GM21529 (cell line): ENCODE results near the gene ZMYM4.
A peak's percentile ranks its signal among the peaks of the same experiment; 100 is the strongest.
"Not testable (repeated sequence)": the region's sequence is repeated elsewhere in the genome, so short reads cannot be mapped to it uniquely, and the experiment has no call there.

Source experiments
- ATAC-seq: cut with Tn5 transposase; IDR thresholded peaks from one replicate; pipeline ENCODE4 v1.9.1; 2021; ENCODE audit not compliant: unreplicated experiment

ZMYM4 gene

GRCh38 chr1:35268282-35269200 lies at the start of gene ZMYM4:
ZMYM4 (plus strand) TSS chr1:35268709; CDS start chr1:35269047, 338 bp downstream.
- ATAC-seq = peak; percentile 91

DNA sequence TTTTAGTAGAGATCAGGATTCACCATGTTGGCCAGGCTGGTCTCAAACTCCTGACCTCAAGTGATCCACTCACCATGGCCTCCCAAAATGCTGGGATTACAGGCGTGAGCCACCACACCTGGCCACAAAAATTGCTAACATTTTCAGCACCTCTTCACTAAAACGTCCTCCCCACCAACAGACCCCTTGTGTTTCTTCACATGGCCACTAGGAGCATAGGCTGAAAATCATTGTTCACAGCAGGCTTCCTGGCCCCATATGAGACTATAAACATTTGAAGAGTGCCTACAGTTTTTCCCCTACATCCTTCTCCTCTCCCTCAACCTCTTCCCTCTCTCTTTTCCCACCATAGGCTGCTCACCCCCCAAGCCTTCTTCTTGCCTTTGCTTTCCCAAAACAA lies 47.5 kb upstream of the ZMYM4 start:
- ATAC-seq = no peak

DNA sequence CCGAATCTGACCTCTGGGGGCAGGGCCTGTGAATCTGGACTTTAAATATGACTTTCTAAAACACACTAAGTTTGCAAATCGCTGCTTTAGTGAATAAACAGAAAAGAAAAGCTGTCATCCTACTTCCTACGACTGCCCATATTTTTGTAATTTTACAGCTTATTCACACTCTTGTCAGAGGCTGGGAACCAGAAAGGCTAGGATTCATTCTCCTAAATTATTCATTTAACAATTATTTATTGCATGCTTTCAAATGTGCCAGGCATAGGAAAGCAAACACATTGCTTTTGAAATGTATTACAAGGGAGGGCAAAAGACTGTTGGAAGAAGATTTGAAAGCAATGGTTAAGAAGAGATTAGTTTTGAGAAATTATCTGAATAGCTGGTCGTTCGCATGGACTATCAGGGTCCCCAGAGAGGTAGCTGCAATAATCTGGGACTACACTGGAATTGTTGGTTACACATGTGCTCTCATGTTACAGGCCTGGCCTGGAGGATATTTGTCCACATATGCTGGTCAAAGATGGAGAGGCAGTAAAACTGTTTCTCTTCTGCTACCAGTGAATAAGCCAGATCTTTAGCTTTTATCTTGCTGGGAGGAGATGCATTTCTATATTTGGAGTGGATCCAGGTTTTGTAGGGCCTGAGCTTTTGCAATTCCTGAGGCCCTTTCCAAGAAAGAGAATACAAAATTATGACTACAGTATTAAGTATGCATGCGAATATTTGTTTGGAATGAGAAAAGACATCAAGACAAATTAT lies 46.0 kb upstream of the ZMYM4 start:
- ATAC-seq = no peak

- no peak for ATAC-seq
Measured at GRCh38 chr1:35223084-35223630, 45.4 kb upstream of the ZMYM4 start.

DNA sequence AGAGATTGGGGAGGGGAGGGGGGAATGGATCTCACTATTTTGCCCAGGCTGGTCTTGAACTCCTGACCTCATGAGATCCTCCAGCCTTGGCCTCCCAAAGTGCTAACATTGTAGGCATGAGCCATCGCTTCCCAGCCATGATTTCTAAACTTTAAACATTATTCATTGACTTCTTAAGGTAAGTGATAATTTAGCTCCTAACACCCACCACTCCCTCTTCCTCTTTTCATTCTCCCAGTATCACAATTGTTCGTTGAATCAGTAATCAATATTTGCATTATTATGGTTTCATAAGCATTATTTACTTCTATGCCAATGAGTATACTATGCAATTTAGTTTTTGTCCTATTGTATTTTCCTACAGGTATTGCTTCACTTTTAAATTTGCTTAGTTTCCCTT lies 42.0 kb upstream of the ZMYM4 start:
- no peak for ATAC-seq

- no peak for ATAC-seq
Measured at GRCh38 chr1:35229587-35230360, 38.7 kb upstream of the ZMYM4 start.

GRCh38 chr1:35231287-35231686 lies 37.2 kb upstream of the ZMYM4 start:
- ATAC-seq = no peak

DNA sequence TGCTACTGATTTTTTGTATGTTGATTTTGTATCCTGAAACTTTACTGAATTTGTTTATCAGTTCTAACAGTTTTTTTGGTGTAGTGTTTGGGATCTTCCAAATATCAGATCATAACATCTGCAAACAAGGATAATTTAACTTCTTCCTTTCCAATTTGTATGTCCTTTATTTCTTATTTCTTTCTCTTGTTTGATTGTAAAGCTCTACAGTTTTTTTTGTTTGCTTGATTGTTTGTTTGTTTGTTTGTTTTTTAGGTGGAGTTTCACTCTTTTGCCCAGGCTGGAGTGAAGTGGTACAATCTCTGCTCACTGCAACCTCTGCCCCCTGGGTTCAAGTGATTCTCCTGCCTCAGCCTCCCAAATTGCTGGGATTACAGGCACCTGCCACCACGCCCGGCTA lies 31.7 kb upstream of the ZMYM4 start:
- ATAC-seq = not testable (repeated sequence)

DNA sequence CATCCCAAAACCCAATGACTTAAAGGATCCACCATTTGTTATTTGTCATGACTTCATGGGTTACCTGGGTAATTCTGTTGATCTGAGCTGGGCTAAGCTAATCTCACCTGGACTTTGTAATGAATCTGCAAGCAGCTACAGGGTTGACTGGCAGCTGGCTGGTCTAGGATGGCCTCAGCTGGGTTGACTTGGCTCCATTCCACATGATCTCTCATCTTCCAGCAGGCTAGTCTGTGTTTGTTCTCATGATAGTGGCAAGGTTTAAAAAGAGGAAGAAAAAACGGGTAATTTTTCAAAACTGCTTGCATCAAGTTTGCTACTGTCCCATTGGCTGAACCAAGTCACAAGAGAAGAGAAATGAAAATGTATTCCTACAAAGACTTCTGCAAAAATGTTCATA lies 24.8 kb upstream of the ZMYM4 start:
- no peak for ATAC-seq

DNA sequence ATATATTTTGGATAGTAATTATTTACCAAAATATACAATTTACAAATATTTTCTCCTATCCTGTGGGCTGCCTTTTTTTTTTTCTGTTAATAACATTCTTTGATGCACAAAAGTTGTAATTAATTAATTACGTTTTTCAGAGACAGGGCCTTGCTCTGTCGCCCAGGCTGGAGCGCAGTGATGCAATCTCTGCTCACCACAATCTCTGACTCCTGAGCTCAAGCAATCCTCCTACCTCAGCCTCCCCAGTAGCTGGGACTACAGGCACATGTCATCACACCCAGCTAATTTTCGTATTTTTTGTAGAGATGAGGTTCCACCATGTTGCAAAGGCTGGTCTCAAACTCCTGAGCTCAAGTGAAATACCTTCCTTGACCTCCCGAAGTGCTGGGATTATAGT lies 21.3 kb upstream of the ZMYM4 start:
- no peak for ATAC-seq

DNA sequence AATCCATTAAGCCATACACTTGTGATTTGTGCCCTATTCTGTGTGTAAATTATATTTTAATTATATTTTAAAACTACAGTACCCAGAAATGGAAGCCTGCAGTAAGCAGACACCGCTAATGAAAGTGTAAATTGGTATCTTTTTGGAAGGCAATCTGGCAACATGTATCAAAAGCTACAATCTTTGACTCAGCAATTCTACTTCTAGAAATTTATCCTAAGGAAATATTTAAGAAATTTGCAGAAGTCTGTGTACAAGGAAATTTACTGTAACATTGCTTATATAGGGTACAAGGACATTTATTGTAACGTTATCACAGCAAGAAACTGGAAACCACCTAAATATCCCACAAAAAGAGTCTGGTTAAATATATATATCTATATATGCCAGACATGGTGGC lies 14.6 kb upstream of the ZMYM4 start:
- ATAC-seq = no peak

DNA sequence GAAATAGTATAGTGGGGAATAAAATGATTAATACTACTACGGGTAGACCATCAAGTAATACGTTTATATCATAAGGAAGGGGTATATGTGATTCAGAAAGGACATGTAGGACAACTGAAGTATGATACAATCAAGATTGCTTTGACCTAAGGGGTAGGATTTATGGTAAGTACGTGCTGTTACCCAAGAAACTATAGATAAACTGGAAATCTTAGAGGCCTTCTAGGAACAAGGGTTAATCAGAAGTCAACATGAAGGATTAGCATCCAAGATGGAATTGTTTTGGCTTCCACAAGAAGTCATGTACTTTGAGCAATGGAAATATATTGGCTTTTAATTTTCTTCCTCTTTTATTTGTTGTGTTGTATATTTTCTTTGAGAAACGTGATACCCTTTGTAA lies 13.2 kb upstream of the ZMYM4 start:
- no peak for ATAC-seq

GRCh38 chr1:35259561-35259960 lies 8.9 kb upstream of the ZMYM4 start:
- ATAC-seq = no peak

GRCh38 chr1:35261412-35262120 lies 6.9 kb upstream of the ZMYM4 start:
- no peak for ATAC-seq

DNA sequence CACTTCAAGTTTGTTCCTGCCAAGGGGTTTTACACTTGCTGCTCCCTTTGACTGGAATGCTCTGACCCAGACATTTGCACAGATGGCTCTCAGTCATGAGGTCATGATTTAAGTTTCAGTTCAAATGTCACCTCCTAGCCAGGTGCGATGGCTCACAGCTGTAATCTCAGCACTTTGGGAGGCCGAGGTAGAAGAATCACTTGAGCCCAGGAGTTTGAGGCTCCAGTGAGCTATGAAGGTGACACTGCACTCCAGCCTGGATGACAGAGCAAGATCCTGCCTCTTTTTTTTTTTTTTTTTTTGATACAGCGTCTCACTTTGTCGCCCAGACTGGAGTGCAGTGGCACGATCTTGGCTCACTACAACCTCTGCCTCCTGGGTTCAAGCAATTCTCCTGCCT lies 4.5 kb upstream of the ZMYM4 start:
- ATAC-seq = no peak

DNA sequence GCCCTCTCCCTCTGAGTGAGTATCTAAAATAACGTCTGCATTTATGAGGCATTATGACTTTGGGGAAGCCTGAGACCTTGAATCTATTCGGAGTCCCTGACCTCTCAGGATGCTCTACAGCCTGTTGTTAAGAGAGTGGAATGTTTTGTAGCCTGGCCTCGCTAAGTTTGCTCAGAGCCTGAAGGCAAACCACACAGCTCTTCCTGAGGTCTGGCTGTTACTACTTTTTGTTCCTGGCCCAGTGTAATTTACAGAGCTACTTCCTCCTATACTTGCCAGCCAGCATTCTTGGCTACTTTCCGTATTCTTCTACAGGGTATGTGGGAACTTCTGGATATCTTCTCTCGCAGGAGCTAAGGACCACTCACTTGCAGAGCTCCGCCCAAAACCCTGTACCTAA lies 3.6 kb upstream of the ZMYM4 start:
- no peak for ATAC-seq

- ATAC-seq = no peak
Measured at GRCh38 chr1:35266306-35266705, 2.2 kb upstream of the ZMYM4 start.

GRCh38 chr1:35269201-35269988 lies 886 bp downstream of the ZMYM4 start:
- ATAC-seq = no peak

GRCh38 chr1:35269989-35270289 lies 1.4 kb downstream of the ZMYM4 start:
- no peak for ATAC-seq

GRCh38 chr1:35270836-35271235 lies 2.3 kb downstream of the ZMYM4 start:
- ATAC-seq = no peak
